Ovary (tissue), 3 donors: Measurements from ENCODE around the gene ZNF296.

Experiments
- EP300 ChIP-seq: sonication (generic); formaldehyde crosslinking; IDR thresholded peaks from one replicate; pipeline ENCODE4 v1.6.1; 2017; ENCODE audit warnings: antibody characterized with exemption
- POLR2A ChIP-seq: fragments of 450-650 bp; IDR thresholded peaks from one replicate; pipeline ENCODE4 v1.6.1; 2017; ENCODE audit warnings: antibody characterized with exemption, mild to moderate bottlenecking, moderate library complexity
- TF ChIP-seq, protein P1 (sequence below), 3 donors: fragments of 450-650 bp in 2 of 3; fragments of 200-600 bp in 1 of 3; IDR thresholded peaks; one replicate each; pipeline versions ENCODE4 v1.5.1 to v1.8.0; 2016 to 2022; ENCODE audit warnings: antibody characterized with exemption in 3 of 3, mild to moderate bottlenecking in 1 of 3
- donor health status: DM: no; HTN: no; CAD: no.

DNA sequence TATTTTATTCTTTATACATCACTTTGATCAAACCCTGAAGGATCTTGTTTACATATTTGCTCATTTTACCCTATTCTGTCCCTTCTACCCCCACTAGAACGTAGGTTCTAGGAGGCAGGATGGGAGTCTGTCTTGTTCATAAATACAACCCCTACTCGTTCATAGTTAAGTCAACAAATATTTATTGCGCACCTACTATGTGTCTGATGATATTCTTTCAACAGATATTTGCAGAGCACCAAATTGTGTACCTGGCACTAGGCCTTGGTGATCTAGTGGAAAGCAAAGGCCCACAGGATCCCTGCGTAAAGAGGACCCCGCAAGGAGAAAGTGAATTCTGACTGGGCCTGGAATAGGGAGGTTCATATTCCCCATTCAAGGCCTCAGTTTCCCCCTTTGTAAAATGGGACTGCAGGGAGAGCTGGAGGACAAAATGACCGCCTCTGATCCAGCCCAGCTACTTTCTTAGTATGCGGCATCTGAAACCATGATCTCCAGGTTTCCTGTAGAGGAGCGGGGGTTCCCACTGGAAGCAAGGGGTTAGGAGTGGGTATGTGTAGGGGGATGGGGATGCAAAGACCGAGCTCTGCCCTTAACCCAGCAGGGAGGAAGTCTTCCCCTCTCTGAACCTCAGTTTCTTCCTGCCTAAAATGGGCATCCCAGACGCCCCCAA is 2.2 kb upstream of the ZNF296 start:
- TF ChIP-seq, protein P1, sequence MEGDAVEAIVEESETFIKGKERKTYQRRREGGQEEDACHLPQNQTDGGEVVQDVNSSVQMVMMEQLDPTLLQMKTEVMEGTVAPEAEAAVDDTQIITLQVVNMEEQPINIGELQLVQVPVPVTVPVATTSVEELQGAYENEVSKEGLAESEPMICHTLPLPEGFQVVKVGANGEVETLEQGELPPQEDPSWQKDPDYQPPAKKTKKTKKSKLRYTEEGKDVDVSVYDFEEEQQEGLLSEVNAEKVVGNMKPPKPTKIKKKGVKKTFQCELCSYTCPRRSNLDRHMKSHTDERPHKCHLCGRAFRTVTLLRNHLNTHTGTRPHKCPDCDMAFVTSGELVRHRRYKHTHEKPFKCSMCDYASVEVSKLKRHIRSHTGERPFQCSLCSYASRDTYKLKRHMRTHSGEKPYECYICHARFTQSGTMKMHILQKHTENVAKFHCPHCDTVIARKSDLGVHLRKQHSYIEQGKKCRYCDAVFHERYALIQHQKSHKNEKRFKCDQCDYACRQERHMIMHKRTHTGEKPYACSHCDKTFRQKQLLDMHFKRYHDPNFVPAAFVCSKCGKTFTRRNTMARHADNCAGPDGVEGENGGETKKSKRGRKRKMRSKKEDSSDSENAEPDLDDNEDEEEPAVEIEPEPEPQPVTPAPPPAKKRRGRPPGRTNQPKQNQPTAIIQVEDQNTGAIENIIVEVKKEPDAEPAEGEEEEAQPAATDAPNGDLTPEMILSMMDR (IDR thresholded peaks at IDR 0.05), result no peak
- TF ChIP-seq EP300 (no peak), POLR2A (no peak)
